Upper lobe of right lung (tissue), 1 donor: ENCODE data around the gene OXGR1. TPM values are rescaled to one million over a fixed set of nuclear protein-coding genes. Genes with fewer than 3 reads are reported as not detected.

Source experiments
- ATAC-seq: fragments of 200-7000 bp; cut with Tn5 transposase; one replicate; pipeline ENCODE4 v1.9.1; 2020; ENCODE audit warnings: mild to moderate bottlenecking, moderate library complexity
- DNase-seq: peaks from one replicate; pipeline ENCODE4 v3.0.0-alpha.2; 2020
- H3K27ac ChIP-seq: fragments of 200-600 bp; one replicate; pipeline ENCODE4 v1.8.0; 2022
- H3K27me3 ChIP-seq: fragments of 200-600 bp; one replicate; pipeline ENCODE4 v1.8.0; 2022; ENCODE audit warnings: mild to moderate bottlenecking
- H3K36me3 ChIP-seq: fragments of 200-600 bp; one replicate; pipeline ENCODE4 v1.8.0; 2022
- H3K4me1 ChIP-seq: fragments of 200-600 bp; one replicate; pipeline ENCODE4 v1.8.0; 2022
- H3K4me3 ChIP-seq: fragments of 200-600 bp; one replicate; pipeline ENCODE4 v1.8.0; 2022; ENCODE audit warnings: mild to moderate bottlenecking
- H3K9me3 ChIP-seq: fragments of 200-600 bp; one replicate; pipeline ENCODE4 v1.8.0; 2022
- CTCF ChIP-seq: fragments of 200-600 bp; IDR thresholded peaks from one replicate; pipeline ENCODE4 v1.8.0; 2022; ENCODE audit warnings: antibody characterized with exemption
- intact Hi-C: fragments of 100-400 bp; cut with DNase I; formaldehyde crosslinking; loops from one replicate; pipeline ENCODE4 v1.11.0; 2022
- total RNA-seq: library from RNA; stranded (reverse); fragmentation: NEBNext Ultra II Directional; extraction: Animal tissue kit (Norgen Biotek cat#: 25700); gene quantifications from one replicate; pipeline ENCODE4 v1.2.1, GENCODE V29; 2021
- donor health status: DM: no; HTN: yes; CAD: no; lungs with severe emphysema.

OXGR1 gene
- total RNA-seq, 1 donor from 2014 or later, result 0.55 TPM

- no peaks in the 10 kb centered on the region for H3K36me3 ChIP-seq
- ATAC-seq, result no peak
- no peaks in the 10 kb centered on the region for H3K27me3 ChIP-seq
- no peaks in the 10 kb centered on the region for H3K4me1 ChIP-seq
- TF ChIP-seq CTCF, result no peak
- no peak overlapping the region for H3K4me3 ChIP-seq
- no peak overlapping the region for H3K27ac ChIP-seq
- intact Hi-C loops, result no loop called here
- H3K9me3 ChIP-seq, result no peaks in the 10 kb centered on the region
- no peak for DNase-seq
These were observed 10.0 kb upstream of the OXGR1 start for GRCh38 chr13:97004096-97004876.

GRCh38 chr13:97003071-97003470 is 8.8 kb upstream of the OXGR1 start:
- ATAC-seq (no peak), DNase-seq (no peak)
- H3K36me3 ChIP-seq, result no peaks in the 10 kb centered on the region
- H3K27me3 ChIP-seq, result no peaks in the 10 kb centered on the region
- no peak overlapping the region for H3K4me3 ChIP-seq
- H3K9me3 ChIP-seq, result no peaks in the 10 kb centered on the region
- H3K27ac ChIP-seq, result no peak overlapping the region
- TF ChIP-seq CTCF, result no peak
- intact Hi-C loops, result no loop called here
- no peaks in the 10 kb centered on the region for H3K4me1 ChIP-seq

GRCh38 chr13:97002581-97002980 is 8.3 kb upstream of the OXGR1 start:
- H3K4me3 ChIP-seq, result no peak overlapping the region
- intact Hi-C loops, result no loop called here
- no peaks in the 10 kb centered on the region for H3K36me3 ChIP-seq
- DNase-seq (no peak), ATAC-seq (no peak)
- H3K27me3 ChIP-seq, result no peaks in the 10 kb centered on the region
- TF ChIP-seq CTCF, result no peak
- no peaks in the 10 kb centered on the region for H3K9me3 ChIP-seq
- no peaks in the 10 kb centered on the region for H3K4me1 ChIP-seq
- H3K27ac ChIP-seq, result no peak overlapping the region

GRCh38 chr13:97001636-97002035 is 7.4 kb upstream of the OXGR1 start:
- intact Hi-C loops, result no loop called here
- peak; percentile 46 for ATAC-seq

GRCh38 chr13:97000295-97000925 is 6.1 kb upstream of the OXGR1 start:
- ATAC-seq (no peak), DNase-seq (no peak)
- intact Hi-C loops, result no loop called here
- Histone ChIP-seq H3K4me3 (no peak overlapping the region), H3K4me1 (no peaks in the 10 kb centered on the region), H3K27ac (no peak overlapping the region), H3K9me3 (no peaks in the 10 kb centered on the region), H3K36me3 (no peaks in the 10 kb centered on the region), H3K27me3 (peaks cover 6% of the 10 kb centered on the region)
- TF ChIP-seq CTCF, result no peak

More at GRCh38 chr13:97001636-97002035, 7.4 kb upstream of the OXGR1 start:
- Histone ChIP-seq H3K27ac (no peak overlapping the region), H3K4me1 (no peaks in the 10 kb centered on the region), H3K36me3 (no peaks in the 10 kb centered on the region), H3K4me3 (no peak overlapping the region), H3K9me3 (no peaks in the 10 kb centered on the region), H3K27me3 (no peaks in the 10 kb centered on the region)
- DNase-seq, result no peak
- TF ChIP-seq CTCF, result no peak
